Gastroesophageal sphincter (tissue), 3 donors: ENCODE data around the gene SPSB1.
A peak's percentile ranks its signal among the peaks of the same experiment; 100 is the strongest.

Experiments used
- EP300 ChIP-seq: sonication (generic); formaldehyde crosslinking; IDR thresholded peaks from one replicate; pipeline ENCODE4 v1.6.1; 2017; ENCODE audit warnings: antibody characterized with exemption, mild to moderate bottlenecking
- POLR2A ChIP-seq, 2 donors: fragments of 450-650 bp; IDR thresholded peaks; one replicate each; pipeline ENCODE4 v1.6.1; 2017; ENCODE audit warnings: antibody characterized with exemption in 2 of 2, mild to moderate bottlenecking in 2 of 2, moderate library complexity in 1 of 2
- POLR2AphosphoS5 ChIP-seq: sonication (generic); formaldehyde crosslinking; IDR thresholded peaks from one replicate; pipeline ENCODE4 v1.6.1; 2017; ENCODE audit warnings: antibody characterized with exemption
- TF ChIP-seq, protein P1 (sequence below), 4 experiments: fragments of 200-600 bp in 2 of 4; fragments of 450-650 bp in 2 of 4; sonication (generic) in 1 of 4; IDR thresholded peaks; one replicate each; pipeline ENCODE4 v1.5.1; 2017 to 2019; ENCODE audit warnings: antibody characterized with exemption in 4 of 4, mild to moderate bottlenecking in 2 of 4, moderate library complexity in 2 of 4

DNA sequence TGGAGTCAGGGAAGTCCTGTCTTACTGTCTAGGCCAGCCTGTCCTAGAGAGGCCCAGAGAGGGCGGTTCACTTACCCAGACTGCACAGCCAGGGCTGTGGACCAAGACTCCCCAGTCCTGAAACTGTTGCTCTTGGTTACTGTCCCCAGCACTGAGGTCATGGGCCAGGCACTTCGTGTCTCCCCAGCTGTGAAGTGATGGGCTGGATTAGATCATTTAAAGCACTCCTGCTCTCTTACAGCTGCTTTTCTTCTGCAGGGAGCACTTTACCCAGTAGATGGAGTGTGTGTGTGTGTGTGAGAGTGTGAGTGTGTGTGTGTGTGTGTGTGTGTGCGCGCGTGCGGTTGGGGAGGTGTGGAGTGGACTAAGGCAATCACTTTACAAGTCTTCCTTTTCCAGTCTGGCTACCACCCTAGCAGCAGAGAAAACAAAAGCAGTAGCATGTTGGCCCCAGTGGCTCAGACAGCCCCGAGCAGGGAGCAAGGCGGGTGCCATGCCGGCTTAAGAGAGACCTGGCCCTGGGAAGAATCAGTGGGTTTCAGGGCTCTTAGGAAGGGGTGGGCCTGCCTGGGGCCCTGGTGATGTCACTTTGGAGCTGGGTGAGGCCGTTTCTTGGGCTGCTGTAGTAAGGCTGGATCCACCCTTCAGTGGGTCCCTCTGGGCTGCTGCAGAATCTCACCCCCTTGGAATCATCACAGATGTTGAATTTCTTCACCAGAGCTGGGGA, 2.4 kb downstream of the SPSB1 start:
- TF ChIP-seq, protein P1, sequence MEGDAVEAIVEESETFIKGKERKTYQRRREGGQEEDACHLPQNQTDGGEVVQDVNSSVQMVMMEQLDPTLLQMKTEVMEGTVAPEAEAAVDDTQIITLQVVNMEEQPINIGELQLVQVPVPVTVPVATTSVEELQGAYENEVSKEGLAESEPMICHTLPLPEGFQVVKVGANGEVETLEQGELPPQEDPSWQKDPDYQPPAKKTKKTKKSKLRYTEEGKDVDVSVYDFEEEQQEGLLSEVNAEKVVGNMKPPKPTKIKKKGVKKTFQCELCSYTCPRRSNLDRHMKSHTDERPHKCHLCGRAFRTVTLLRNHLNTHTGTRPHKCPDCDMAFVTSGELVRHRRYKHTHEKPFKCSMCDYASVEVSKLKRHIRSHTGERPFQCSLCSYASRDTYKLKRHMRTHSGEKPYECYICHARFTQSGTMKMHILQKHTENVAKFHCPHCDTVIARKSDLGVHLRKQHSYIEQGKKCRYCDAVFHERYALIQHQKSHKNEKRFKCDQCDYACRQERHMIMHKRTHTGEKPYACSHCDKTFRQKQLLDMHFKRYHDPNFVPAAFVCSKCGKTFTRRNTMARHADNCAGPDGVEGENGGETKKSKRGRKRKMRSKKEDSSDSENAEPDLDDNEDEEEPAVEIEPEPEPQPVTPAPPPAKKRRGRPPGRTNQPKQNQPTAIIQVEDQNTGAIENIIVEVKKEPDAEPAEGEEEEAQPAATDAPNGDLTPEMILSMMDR (IDR thresholded peaks at IDR 0.05), result peak in 2 of 4 experiments; percentile 48 to 53
- TF ChIP-seq POLR2AphosphoS5, result no peak
- no peak for TF ChIP-seq EP300
- TF ChIP-seq POLR2A (IDR thresholded peaks at IDR 0.05), result no peak
